SK-N-SH treated with all-trans-retinoic acid at 6 μM for 48 hours (cell line): ENCODE data around the gene PPP1CA.

Experiments
- BACH2 ChIP-seq: fragments of 250-450 bp; sonication (Bioruptor Pico); IDR thresholded peaks from 2 replicates; pipeline ENCODE4 v1.9.0; 2021; ENCODE audit warnings: mild to moderate bottlenecking, borderline replicate concordance
- ISL1 ChIP-seq: fragments of 250-450 bp; sonication (Bioruptor Pico); IDR thresholded peaks from 2 replicates; pipeline ENCODE4 v2.1.2; 2022; ENCODE audit warnings: mild to moderate bottlenecking, moderate library complexity
- PATZ1 ChIP-seq: fragments of 250-450 bp; sonication (Bioruptor Pico); IDR thresholded peaks from 2 replicates; pipeline ENCODE4 v1.8.0; 2020; ENCODE audit warnings: mild to moderate bottlenecking, moderate library complexity, borderline replicate concordance
- POU6F1 ChIP-seq: fragments of 250-450 bp; sonication (Bioruptor Pico); IDR thresholded peaks from 2 replicates; pipeline ENCODE4 v1.8.0; 2021; ENCODE audit warnings: low read depth, mild to moderate bottlenecking, moderate library complexity, borderline replicate concordance
- PPARA ChIP-seq: fragments of 250-450 bp; sonication (Bioruptor Pico); IDR thresholded peaks from 2 replicates; pipeline ENCODE4 v1.5.0; 2020; ENCODE audit warnings: mild to moderate bottlenecking, borderline replicate concordance
- TOX ChIP-seq: fragments of 250-450 bp; sonication (Bioruptor Pico); IDR thresholded peaks from 2 replicates; pipeline ENCODE4 v1.8.0; 2021; ENCODE audit warnings: mild to moderate bottlenecking, moderate library complexity, borderline replicate concordance
- ZFP3 ChIP-seq: fragments of 250-450 bp; sonication (Bioruptor Pico); IDR thresholded peaks from 2 replicates; pipeline ENCODE4 v1.5.0; 2020; ENCODE audit warnings: mild to moderate bottlenecking, moderate library complexity
- ZNF70 ChIP-seq: fragments of 450-650 bp; formaldehyde crosslinking; IDR thresholded peaks from 2 replicates; pipeline ENCODE4 v1.5.0; 2020; ENCODE audit warnings: mild to moderate bottlenecking, moderate library complexity

- TF ChIP-seq POU6F1 (no peak), ZNF70 (CRISPR knock-in tag) (no peak), BACH2 (no peak), ISL1 (CRISPR knock-in tag) (no peak), ZFP3 (no peak), PATZ1 (CRISPR knock-in tag) (no peak), PPARA (CRISPR knock-in tag) (no peak), TOX (CRISPR knock-in tag) (no peak)
Measured at GRCh38 chr11:67397986-67398660, 3.5 kb downstream of the PPP1CA start.
